GM19455 (cell line): ENCODE results near the gene OR2J3.
"Not testable (repeated sequence)": the region's sequence is repeated elsewhere in the genome, so short reads cannot be mapped to it uniquely, and the experiment has no call there.

Experiments used
- ATAC-seq: cut with Tn5 transposase; IDR thresholded peaks from one replicate; pipeline ENCODE4 v1.9.1; 2021; ENCODE audit not compliant: unreplicated experiment

OR2J3 gene

GRCh38 chr6:29159922-29160321 is 52.1 kb downstream of the OR2J3 start:
- not testable (repeated sequence) for ATAC-seq
